NCI-H345 (cell line): Measurements from ENCODE around the gene SYT1.
A peak's percentile ranks its signal among the peaks of the same experiment; 100 is the strongest.

Source experiments
- DNase-seq: peaks from one replicate; lab custom pipeline; 2025; lab: John Stamatoyannopoulos, UW

Gene SYT1

DNA sequence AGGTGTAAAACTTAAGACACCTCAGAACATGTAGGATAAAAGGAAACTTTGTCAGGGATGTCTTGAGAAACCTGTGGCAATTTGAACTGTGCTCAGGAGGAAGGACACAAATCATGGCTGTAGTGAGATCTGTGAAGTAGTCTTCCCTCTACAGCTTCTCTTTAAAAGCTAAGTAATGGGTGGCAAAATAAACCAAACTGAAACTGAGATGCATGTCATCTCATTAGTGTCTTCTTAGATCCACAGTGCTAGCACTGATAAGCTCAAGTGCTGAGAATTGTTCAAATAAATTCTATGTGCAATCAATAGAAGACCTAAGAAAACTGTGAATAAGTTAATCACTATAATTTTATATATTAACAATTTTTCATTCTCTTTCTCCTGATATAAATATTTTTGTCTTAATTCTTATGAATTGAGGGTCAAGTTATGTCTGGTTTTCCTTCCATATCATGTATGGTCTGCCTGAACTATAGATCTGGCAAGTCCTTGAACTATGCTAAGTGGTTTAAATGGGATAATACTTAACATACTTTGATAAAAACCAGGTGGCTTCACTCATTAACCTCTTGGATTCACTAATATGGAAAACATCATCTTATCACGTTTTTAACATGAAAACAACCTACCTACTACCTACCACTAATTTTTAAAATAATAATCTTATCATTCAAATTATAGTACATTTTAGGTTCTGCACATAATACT lies 27.2 kb downstream of the SYT1 start:
- DNase-seq: no peak

DNA sequence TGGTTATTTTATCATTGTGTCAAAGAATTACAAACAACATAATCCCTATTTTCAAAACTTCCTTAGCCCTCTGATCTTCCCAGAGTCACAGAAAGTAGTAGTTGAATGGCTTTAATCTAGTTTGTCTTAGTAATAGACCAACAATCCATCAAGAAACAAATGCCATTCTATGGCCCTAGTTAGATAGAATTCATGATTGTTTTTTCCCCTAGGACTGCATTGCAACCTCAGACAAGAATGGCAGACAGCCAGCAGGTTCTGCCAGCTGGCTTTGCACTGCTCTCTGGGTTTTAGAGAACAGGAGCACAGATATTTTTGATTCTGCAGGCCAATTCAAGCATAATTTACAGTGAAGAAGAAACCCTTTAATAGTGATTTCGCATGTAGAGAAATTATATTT lies 33.8 kb downstream of the SYT1 start:
- peak; percentile 52 for DNase-seq

DNA sequence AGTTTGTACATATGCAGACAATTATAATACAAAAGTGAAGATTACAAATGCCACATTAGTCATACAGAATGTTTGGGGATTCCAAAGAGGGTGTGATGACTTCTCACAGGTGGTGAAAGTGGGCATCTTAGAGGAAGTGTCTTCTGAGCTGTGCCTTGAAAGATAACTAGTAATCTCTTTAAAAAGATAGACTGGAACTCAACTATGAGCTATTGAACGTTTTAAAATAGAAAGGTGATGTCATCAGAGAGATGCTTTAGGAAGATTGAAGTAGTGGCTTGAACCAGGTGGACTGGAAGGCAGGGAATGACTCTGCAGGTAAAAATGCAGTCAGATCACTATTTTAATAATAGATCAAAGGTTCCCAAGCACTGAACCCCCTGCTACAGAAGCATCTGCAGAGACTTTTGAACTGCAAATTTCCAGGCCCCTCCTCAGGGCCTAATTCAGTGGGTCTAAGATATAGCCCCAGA lies 50.3 kb downstream of the SYT1 start:
- DNase-seq: no peak

DNA sequence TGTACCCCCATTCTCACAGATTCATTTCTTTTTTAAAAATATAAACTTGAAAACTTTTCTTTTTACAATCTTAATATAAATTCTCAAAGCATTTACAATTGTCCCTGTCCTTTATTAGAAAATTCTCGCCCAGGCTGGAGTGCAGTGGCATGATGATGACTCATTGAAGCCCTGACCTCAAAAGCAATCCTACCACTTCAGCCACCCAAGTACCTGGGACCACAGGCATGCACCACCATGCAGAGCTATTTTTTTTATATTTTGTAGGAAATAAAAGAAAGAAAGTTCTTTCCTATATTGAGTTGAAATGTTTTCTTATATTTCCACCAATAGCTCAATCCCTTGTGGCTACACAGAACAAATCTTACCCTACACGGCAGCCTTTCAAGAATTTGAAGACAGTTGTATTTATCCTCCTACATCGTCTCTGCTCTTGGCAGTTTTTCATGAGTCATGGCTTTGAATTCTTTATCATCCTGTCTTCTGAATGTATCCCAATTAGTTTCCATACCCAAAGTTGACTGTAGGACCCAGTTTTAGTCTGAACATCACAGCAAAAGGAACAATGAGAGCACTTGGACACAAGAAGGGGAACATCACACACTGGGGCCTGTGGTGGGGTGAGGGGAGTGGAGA lies 52.4 kb downstream of the SYT1 start:
- no peak for DNase-seq

DNA sequence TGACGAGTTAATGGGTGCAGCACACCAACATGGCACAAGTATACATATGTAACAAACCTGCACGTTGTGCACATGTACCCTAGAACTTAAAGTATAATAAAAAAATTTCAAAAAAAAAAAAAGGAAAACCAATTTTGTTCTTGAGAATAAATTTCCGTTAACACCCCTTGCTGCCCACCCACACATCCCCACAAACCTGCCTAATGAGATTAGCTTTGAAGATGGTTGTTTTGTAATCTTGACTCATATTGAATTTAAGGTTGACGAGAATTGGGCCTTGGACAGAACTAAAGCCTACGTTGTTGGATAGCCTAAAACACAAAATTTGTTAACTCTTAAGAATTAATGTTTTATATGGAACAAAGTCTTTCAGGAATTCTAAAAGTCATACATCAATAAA lies 52.9 kb downstream of the SYT1 start:
- no peak for DNase-seq

DNA sequence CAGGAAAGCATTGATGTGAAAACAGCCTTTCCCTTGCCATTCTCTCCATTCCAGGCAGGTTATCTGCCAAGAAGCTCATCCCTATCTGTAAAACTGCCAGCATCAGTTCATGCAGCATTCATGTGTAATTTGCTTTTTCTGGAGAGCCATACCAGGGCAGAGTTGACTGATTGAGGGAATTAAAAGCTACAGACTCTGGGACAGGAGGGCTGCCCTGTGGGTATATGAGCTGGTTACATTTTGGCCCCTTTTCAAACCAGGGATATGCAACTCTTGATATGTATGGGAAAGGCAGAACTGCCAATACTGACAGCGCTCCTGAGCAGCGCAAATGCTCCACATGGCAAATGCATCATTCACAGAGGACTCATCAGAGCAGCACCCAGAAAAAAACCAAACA lies 53.7 kb downstream of the SYT1 start:
- DNase-seq: no peak

DNA sequence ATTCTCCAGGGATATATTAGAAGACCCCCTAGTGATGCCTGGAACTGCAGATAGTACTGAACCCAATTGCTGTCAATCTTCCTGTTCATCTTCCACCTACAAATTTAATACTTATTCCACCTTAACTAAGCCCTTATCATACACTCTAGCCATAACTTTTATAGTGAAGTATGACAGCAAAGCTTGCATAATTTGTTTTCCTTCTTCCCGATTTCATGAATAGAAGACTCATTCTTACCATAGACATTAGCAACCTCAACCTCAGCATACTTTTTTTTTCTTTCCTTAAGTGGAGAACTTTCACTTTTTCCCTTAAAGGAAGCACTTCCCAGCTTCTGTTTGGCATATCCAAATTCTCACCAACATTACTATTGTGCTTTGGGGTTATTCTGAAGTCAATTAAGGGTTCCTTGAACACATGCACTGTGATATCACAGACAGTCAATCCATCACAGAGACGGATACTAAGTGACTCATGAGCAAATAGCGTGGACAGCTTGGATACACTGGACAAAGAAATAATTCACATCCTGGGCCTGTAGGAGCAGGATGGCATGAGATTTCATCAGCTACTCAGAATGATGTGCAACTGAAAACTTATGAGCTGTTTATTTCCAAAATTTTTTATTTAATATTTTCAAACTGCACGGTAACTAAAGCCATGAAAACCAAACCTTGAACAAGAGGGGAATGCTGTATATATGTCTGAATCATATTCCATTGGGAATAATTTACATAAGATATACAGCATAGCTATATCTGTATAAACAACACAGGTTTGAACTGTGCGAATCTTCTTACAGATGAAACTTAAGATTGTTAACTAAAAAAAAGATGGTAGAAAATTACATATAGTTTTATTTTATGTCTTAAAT lies 63.9 kb downstream of the SYT1 start:
- no peak for DNase-seq

DNA sequence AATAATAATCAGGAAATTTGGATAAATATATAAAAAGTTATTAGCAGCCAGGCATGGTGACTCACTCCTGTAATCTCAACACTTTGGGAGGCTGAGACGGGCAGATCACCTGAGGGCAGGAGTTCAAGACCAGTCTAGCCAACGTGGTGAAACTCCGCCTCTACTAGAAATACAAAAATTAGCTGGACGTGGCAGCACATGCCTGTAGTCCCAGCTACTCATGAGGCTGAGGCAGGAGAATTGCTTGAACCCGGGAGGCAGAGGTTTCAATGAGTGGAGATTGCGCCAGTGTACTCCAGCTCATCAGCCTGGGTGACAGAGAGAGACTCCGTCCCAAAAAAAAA lies 64.5 kb downstream of the SYT1 start:
- no peak for DNase-seq

DNA sequence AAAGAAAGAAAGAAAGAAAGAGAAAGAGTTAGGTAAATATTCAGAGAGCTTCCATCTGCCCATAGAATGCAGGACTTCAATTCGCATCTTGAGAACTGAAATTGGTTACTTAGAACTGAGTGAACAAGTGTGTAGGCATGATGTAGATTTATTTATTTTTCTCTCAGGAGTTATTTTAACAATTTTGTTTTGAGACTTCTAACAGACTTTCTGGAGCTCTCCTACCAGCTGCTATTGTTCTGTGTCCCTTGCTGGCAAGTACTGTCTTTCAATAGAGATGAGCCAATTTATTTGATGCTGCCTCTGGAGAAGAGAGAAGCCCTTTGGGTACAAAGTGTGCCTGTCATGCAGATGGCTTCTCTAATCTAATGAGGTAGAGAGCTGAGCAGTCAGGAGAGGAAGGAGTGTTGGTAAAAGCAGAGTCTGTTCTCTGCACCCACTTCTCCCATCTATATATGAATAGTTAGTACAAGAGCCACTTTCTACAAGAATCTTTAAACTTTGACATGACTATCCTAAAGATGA lies 67.0 kb downstream of the SYT1 start:
- DNase-seq: peak; percentile 41

DNA sequence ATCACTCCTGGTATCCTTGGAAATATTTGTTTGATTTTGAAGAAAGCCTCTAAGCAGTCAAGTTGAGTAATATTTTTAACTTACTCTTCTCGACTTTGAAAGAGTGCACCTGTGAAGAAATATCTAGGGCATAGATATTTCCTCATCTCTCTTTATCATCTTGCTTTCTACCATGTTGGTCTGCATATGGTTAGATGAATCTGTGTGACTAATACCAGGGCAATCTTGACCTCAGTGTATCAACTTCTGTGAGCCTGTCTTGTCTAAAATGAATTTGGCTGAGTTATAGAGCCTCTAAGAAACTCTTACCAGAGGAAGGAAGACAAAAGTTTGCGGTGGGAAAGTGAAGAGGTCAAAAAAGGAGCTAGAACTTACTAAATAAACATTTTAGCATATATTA lies 68.4 kb downstream of the SYT1 start:
- no peak for DNase-seq

DNA sequence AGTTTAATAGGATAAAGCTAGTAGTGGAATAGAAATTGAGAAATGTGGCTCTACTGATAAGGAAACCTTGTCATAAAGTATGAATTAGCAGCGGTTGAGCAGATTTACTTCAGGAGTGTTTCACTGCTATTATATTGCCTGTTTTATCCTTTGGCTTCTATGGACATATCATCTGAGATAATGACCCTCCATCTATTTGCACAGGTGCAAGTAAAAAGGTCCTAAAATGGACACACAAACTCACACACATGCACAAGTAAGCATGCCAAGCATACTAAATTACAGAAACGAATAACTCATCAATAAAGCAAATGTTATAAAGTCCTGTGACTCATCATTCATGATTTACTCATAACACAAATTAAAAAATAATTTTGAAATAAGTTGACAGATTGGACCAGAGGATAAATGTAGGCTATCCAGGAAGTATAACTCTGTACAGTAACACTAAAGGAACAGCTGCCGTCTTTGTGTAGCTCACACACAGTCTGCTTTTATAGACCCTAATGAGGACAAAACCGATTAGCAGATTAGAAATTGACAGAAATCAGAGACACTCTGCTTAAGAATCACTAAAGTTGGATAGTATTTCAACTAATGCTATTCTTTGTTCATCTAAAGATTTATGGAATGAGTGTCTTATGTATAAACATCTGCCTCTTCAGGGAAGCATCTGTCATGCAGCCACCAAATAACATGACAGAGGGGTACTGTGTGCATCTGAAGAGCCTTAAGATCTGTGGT lies 73.9 kb downstream of the SYT1 start:
- peak; percentile 48 for DNase-seq

DNA sequence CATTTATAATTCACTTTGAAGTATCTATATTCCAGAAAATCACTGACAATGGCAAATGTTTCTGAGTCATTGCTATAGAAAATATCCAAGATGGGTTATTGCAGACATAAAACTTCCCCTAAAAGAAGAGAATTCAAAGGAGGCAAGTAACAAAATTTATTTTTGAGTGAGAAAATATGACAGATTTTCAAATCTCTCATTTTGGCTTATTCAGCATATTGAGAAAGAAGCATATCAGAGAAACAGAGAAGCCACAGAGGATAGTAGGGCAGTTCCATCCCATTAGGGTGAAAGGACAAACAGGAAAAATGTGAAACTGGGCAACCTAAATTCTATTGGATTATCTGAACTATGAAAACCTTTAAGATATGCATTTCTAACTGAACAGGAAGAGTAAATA lies 85.0 kb downstream of the SYT1 start:
- no peak for DNase-seq

DNA sequence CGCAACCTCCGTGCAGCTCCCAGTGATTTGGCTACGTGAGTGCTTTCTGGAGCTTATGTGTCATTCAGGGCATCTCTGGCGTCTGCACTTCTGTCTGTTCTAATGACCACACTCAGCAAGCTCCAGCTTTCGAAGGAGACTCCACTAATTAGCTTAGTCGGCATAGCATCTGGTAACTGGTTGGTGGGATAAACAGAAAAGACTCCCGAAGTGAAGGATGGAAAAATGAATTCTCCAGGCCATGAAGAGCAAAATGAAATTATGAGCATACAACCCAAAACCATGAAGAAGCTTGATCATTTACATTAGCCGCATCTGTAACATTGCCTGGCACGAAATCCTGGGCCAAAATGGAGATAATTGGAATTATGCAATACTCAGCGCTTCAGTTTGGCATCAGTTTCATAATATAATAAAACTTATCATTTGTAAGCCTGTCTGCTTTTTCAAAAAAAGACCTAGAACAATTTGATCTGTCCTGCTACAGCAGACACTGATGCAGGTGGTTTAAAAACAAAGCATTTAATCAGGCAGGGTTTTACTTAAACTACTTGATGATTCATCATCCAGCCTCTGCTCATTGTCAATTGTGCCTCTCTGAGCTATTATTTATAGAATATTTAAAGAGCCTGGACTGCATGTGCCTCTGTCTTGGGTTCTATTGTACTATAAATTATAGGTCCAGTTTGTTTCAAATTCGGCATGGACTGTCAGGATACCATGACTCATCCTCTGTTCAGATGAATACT lies 87.4 kb downstream of the SYT1 start:
- peak; percentile 58 for DNase-seq

DNA sequence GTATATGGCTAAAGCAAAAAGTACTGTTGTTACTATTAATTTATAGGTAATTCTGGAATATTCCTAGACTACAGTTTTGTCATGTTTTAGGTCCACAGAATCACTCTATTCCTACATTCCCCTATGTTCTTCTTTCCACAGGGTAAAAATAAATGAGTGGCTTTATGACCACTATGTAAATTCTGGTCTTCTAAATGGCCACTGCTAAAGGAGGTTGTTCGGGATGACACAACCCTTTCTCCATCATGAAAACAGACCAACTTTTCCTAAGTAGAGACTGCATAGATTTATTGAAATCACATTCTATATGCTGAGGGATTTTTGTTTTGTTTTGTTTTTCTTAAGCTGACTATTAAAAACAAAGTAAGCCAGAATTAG lies 88.0 kb downstream of the SYT1 start:
- no peak for DNase-seq

DNA sequence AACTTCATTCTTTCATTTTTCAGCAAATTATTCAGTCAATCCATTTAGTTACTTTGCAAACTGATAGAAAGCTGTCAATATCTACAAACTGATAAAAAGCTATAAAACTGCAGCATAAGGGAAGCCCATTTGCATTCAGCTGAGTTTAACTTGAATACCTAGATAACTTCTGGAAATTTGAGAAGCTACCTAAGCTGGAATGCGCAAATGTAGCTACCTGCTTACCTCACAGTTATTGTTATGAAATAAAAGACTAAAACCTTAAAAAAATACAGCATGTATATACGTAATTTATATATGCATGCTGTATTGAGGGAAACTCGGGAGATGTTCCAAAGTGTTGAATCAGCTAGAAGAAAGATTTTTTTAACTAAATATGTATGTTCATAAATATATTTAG lies 94.4 kb downstream of the SYT1 start:
- no peak for DNase-seq

DNA sequence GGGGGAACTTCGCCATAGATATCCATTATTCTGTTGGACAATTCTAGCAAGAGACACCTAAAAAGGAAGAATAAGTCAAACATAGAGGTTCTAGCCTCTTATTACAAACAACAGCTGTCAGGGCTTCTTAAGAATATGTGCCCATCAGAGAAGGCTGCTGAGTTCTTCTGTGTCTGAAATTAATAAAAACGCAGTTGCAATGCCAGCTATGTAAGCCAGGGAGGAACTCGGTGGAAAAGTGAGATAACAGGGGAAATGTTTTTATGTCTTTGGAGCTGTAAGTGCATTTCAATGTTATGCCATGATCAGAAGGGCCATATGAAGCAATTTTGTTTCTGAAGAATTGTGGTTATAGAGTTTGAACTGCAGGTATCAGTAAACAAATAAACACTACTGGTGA lies 95.0 kb downstream of the SYT1 start:
- DNase-seq: no peak

DNA sequence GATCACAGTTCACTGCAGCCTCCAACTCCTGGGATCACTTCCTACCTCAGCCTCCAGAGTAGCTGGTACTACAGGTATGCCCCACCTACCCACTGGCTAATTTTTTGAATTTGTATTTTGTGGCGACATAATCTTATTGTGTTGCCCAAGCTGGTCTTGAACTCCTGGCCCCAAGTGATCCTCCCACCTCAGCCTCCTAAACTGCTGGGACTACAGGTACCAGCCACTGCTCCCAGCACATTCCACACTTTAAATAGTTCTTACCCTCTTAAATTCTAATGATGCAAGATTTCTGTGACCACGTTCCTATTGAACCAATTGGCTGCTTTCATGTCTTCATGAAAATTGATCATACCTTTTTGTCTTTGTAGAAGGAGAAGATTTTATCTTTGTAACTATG lies 96.6 kb downstream of the SYT1 start:
- no peak for DNase-seq

DNA sequence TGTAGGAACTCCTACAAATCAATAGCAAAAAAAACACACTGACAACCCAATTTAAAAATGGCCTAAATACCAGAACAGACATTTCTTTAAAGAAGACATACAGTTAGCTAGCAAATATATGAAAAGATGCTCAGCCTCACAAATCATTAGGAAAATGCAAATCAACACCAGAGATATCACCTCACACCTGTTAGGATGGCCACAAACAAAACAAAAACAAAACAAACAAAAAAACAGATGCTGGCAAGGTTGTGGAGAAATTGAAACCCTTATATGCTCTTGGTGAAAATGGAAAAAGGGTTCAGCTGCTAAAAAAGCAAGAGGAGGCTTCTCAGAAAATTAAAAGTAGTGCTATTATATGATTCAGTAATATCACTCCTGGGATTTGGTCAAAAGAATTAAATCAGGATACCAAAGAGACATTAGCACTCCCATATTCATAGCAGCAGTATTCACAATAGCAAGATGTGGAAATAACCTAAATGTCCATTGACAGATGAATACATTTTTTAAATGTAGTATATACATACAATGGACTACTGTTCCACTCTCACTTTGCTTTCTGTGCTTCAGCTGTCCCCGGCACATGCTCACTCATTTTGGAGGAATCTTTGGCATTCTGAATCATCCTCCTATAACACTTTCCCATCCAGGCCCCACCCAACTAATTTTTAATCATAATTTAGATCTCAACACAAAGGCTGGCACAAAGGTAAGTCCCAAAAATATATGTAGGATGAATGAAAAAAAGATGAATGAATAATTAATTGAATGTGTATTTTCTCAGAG lies 99.1 kb downstream of the SYT1 start:
- no peak for DNase-seq

DNA sequence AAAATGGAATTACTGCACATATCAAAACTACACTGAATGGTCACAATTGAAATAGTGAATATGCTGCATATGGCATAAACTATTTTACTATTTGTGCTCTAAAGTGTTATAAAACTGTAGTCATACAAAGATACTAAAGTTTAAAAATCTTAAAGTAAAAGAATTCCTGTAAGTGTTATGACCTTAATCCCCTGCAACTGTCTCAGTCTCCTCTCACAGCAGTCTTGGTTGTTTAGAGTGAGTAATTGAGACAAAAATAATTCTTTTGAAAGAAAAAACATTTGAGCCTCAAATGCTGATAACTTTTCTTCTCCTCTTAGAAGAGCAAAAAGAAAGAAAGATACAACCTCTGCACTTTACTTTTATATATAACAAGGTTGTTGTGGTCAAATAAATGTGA lies 99.9 kb downstream of the SYT1 start:
- no peak for DNase-seq

DNA sequence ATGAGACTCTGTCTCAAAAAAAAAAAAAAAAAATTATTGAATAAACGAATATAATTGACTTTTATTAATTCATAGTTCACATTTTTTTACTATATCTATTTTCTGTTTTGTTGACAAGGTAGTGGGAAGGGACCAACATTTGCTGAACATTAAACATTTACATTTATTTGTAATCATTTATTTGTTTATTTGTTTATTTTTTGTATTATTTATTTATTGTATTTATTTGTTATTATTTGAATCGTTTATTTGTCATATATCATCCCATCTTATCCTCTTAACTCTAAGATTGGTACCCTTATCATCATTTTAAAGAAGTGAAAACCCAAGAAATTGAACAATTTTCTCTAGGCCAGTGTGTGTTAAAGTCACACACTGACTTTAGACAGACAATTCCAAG lies 101.5 kb downstream of the SYT1 start:
- no peak for DNase-seq

DNA sequence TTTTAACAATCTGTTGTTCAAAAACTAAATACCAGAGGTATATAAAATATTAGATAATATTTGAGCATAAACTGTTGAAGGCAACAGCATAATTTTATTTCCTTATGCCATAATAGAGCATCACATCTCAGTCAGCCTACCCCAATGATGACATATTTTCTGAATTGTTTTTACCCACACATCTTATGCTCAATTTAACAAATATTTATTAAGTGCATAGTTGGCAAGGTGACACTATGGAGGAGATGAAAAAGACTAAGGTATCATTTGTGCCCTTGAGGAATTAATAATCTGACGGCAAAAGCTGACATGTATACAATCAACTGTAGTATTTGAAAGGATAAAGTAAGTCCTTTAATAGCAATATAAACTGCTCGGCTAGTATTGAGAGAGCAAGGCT lies 102.4 kb downstream of the SYT1 start:
- no peak for DNase-seq
